Gastroesophageal sphincter (tissue), 3 donors: Measurements from ENCODE around the gene ABLIM2.

Experiments used
- EP300 ChIP-seq: sonication (generic); formaldehyde crosslinking; IDR thresholded peaks from one replicate; pipeline ENCODE4 v1.6.1; 2017; ENCODE audit warnings: antibody characterized with exemption, mild to moderate bottlenecking
- TF ChIP-seq, protein P1 (sequence below), 4 experiments: fragments of 200-600 bp in 2 of 4; fragments of 450-650 bp in 2 of 4; sonication (generic) in 1 of 4; IDR thresholded peaks; one replicate each; pipeline ENCODE4 v1.5.1; 2017 to 2019; ENCODE audit warnings: antibody characterized with exemption in 4 of 4, mild to moderate bottlenecking in 2 of 4, moderate library complexity in 2 of 4

DNA sequence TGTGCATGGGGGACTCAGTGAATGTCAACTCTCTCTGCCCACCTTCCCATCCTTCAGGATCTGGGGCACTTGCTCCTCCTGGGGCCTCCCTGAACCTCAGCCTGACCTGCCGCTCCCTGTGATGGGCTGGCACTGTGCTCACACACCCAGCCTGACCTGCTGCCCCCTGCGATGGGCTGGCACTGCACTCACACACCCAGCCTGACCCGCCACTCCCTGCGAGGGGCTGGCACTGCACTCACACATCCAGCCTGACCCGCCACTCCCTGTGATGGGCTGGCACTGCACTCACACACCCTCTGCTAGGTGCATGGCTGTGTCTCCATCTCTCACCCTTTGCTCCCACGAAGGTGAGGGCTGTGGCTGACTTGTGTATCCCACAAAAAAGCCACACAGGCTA lies 103.4 kb downstream of the ABLIM2 start:
- TF ChIP-seq, protein P1, sequence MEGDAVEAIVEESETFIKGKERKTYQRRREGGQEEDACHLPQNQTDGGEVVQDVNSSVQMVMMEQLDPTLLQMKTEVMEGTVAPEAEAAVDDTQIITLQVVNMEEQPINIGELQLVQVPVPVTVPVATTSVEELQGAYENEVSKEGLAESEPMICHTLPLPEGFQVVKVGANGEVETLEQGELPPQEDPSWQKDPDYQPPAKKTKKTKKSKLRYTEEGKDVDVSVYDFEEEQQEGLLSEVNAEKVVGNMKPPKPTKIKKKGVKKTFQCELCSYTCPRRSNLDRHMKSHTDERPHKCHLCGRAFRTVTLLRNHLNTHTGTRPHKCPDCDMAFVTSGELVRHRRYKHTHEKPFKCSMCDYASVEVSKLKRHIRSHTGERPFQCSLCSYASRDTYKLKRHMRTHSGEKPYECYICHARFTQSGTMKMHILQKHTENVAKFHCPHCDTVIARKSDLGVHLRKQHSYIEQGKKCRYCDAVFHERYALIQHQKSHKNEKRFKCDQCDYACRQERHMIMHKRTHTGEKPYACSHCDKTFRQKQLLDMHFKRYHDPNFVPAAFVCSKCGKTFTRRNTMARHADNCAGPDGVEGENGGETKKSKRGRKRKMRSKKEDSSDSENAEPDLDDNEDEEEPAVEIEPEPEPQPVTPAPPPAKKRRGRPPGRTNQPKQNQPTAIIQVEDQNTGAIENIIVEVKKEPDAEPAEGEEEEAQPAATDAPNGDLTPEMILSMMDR (IDR thresholded peaks at IDR 0.05): no peak
- TF ChIP-seq EP300: no peak
